ENCODE results near the gene ZNF835.

ZNF835 gene

DNA sequence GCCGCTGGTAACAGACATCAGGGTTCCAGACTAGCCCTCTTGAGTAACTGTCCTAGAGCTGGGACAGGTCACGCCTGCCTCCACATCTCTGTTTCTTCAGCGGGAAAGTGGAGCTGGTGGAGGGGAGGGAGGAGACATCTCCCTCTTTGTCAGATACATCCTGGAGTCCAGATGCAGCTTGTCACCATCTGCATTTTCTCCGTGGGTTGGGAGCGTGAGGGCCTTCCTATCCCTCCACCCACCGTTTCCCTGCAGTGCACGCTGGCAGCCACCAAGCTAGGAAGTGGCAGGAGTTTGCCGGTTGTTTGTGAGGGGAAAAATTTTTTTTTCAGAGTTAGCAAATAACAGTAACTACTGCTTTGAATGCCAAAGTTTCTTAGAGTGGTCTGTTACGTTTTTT lies 48.6 kb downstream of the ZNF835 start:
- Histone ChIP-seq H2BK5ac (ENCODE audit: low read depth, low read length, poor library complexity) (no peak overlapping the region), H3K4me1 (ENCODE audit: control insufficient read depth in 1 of 2, insufficient read depth in 2 of 2, low read length in 2 of 2) (no peaks in the 10 kb centered on the region), H3K4ac (ENCODE audit: low read depth, low read length) (no peak overlapping the region), H4K12ac (ENCODE audit: low read depth, low read length) (no peak overlapping the region), H3K36me3 (ENCODE audit: control insufficient read depth in 1 of 2, insufficient read depth in 2 of 2, low read length in 2 of 2) (peaks cover 29 to 35% of the 10 kb centered on the region in 2 experiments), H3K79me2 (ENCODE audit: control insufficient read depth, insufficient read depth, low read length, poor library complexity) (no peaks in the 10 kb centered on the region), H4K91ac (ENCODE audit: low read depth, low read length) (no peak overlapping the region), H2BK12ac (ENCODE audit: low read length) (no peak overlapping the region), H3K9me3 (ENCODE audit: insufficient read depth, low read depth, low read length) (peaks cover 43% of the 10 kb centered on the region), H3K4me2 (ENCODE audit: low read length) (no peak overlapping the region), H2BK120ac (ENCODE audit: insufficient read depth, low read length, poor library complexity) (no peak overlapping the region), H4K8ac (ENCODE audit: low read depth, low read length) (no peak overlapping the region), H3K18ac (ENCODE audit: low read length) (no peak overlapping the region), H3K27me3 (ENCODE audit: insufficient read depth, low read length) (no peaks in the 10 kb centered on the region), H2AFZ (ENCODE audit: insufficient read depth, low read length, poor library complexity) (no peak overlapping the region), H2AK5ac (ENCODE audit: low read length) (no peak overlapping the region), H3K9ac (ENCODE audit: low read length) (no peak overlapping the region), H3K27ac (ENCODE audit: low read depth, low read length) (no peak overlapping the region), H3K4me3 (ENCODE audit: low read depth, low read length) (no peak overlapping the region), H3K14ac (ENCODE audit: low read length) (no peak overlapping the region), H3K79me1 (ENCODE audit: low read length) (no peaks in the 10 kb centered on the region), H3K23ac (ENCODE audit: low read length) (no peak overlapping the region)
- DNase-seq: no peak
- no CpG with 5 or more reads among the region's 9 CpGs for WGBS (ENCODE audit: extremely low coverage, insufficient coverage, insufficient read length)

- peaks cover 42% of the 10 kb centered on the region for H3K9me3 ChIP-seq (ENCODE audit: insufficient read depth, low read depth, low read length)
- DNase-seq: no peak
- H2BK12ac ChIP-seq (ENCODE audit: low read length): no peak overlapping the region
- WGBS (ENCODE audit: extremely low coverage, insufficient coverage, insufficient read length): no CpG with 5 or more reads among the region's 37 CpGs
- no peak overlapping the region for H3K4ac ChIP-seq (ENCODE audit: low read depth, low read length)
- H3K27ac ChIP-seq (ENCODE audit: low read depth, low read length): no peak overlapping the region
- no peaks in the 10 kb centered on the region for H3K79me1 ChIP-seq (ENCODE audit: low read length)
- H4K12ac ChIP-seq (ENCODE audit: low read depth, low read length): no peak overlapping the region
- no peak overlapping the region for H4K91ac ChIP-seq (ENCODE audit: low read depth, low read length)
- no peak overlapping the region for H2BK5ac ChIP-seq (ENCODE audit: low read depth, low read length, poor library complexity)
- no peak overlapping the region for H2AFZ ChIP-seq (ENCODE audit: insufficient read depth, low read length, poor library complexity)
- no peak overlapping the region for H2BK120ac ChIP-seq (ENCODE audit: insufficient read depth, low read length, poor library complexity)
- no peak overlapping the region for H3K4me2 ChIP-seq (ENCODE audit: low read length)
- no peak overlapping the region for H3K14ac ChIP-seq (ENCODE audit: low read length)
- H3K4me1 ChIP-seq (ENCODE audit: control insufficient read depth in 1 of 2, insufficient read depth in 2 of 2, low read length in 2 of 2): no peaks in the 10 kb centered on the region
- H4K8ac ChIP-seq (ENCODE audit: low read depth, low read length): no peak overlapping the region
- no peak overlapping the region for H3K9ac ChIP-seq (ENCODE audit: low read length)
- H3K23ac ChIP-seq (ENCODE audit: low read length): no peak overlapping the region
- H3K18ac ChIP-seq (ENCODE audit: low read length): no peak overlapping the region
- no peak overlapping the region for H2AK5ac ChIP-seq (ENCODE audit: low read length)
- H3K36me3 ChIP-seq (ENCODE audit: control insufficient read depth in 1 of 2, insufficient read depth in 2 of 2, low read length in 2 of 2): peaks cover 33 to 41% of the 10 kb centered on the region in 2 experiments
- no peaks in the 10 kb centered on the region for H3K27me3 ChIP-seq (ENCODE audit: insufficient read depth, low read length)
- H3K79me2 ChIP-seq (ENCODE audit: control insufficient read depth, insufficient read depth, low read length, poor library complexity): no peaks in the 10 kb centered on the region
- H3K4me3 ChIP-seq (ENCODE audit: low read depth, low read length): no peak overlapping the region
Measured at GRCh38 chr19:56622374-56622773, 49.2 kb downstream of the ZNF835 start.

DNA sequence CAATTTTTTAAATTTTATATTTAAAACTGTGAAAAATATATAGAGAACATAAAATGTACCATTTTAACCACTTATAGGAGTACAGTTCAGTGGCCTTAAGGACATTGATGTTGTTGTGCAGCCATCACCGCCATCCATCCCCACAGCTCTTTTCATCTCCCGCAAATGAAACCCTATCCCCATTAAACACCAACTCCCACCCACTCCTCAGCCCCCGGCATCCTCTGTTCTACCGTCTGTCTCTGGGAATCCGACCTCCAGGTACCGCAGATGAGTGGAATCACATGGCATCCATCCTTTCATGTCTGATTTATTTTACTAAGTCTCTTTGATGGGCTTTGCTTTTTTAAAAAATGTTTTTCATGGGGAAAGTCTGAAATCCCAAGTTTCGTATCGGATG lies 52.4 kb downstream of the ZNF835 start:
- H3K23ac ChIP-seq (ENCODE audit: low read length): no peak overlapping the region
- no peak overlapping the region for H3K4me3 ChIP-seq (ENCODE audit: low read depth, low read length)
- no peaks in the 10 kb centered on the region for H3K79me2 ChIP-seq (ENCODE audit: control insufficient read depth, insufficient read depth, low read length, poor library complexity)
- no peak overlapping the region for H3K18ac ChIP-seq (ENCODE audit: low read length)
- H3K9ac ChIP-seq (ENCODE audit: low read length): no peak overlapping the region
- H4K91ac ChIP-seq (ENCODE audit: low read depth, low read length): no peak overlapping the region
- no peak overlapping the region for H4K12ac ChIP-seq (ENCODE audit: low read depth, low read length)
- no peak overlapping the region for H4K8ac ChIP-seq (ENCODE audit: low read depth, low read length)
- H3K9me3 ChIP-seq (ENCODE audit: insufficient read depth, low read depth, low read length): peaks cover 32% of the 10 kb centered on the region
- no peaks in the 10 kb centered on the region for H3K4me1 ChIP-seq (ENCODE audit: control insufficient read depth in 1 of 2, insufficient read depth in 2 of 2, low read length in 2 of 2)
- H3K79me1 ChIP-seq (ENCODE audit: low read length): no peaks in the 10 kb centered on the region
- H2AK5ac ChIP-seq (ENCODE audit: low read length): no peak overlapping the region
- no peak overlapping the region for H3K14ac ChIP-seq (ENCODE audit: low read length)
- no peak for DNase-seq
- H2BK5ac ChIP-seq (ENCODE audit: low read depth, low read length, poor library complexity): no peak overlapping the region
- H2BK120ac ChIP-seq (ENCODE audit: insufficient read depth, low read length, poor library complexity): no peak overlapping the region
- H3K4me2 ChIP-seq (ENCODE audit: low read length): no peak overlapping the region
- H3K27me3 ChIP-seq (ENCODE audit: insufficient read depth, low read length): no peaks in the 10 kb centered on the region
- H2BK12ac ChIP-seq (ENCODE audit: low read length): no peak overlapping the region
- no peak overlapping the region for H2AFZ ChIP-seq (ENCODE audit: insufficient read depth, low read length, poor library complexity)
- H3K4ac ChIP-seq (ENCODE audit: low read depth, low read length): no peak overlapping the region
- no peak overlapping the region for H3K27ac ChIP-seq (ENCODE audit: low read depth, low read length)
- peaks cover 28 to 33% of the 10 kb centered on the region in 2 experiments for H3K36me3 ChIP-seq (ENCODE audit: control insufficient read depth in 1 of 2, insufficient read depth in 2 of 2, low read length in 2 of 2)
- 100% methylated on average over 1 of the region's 8 CpGs for WGBS (ENCODE audit: extremely low coverage, insufficient coverage, insufficient read length)

DNA sequence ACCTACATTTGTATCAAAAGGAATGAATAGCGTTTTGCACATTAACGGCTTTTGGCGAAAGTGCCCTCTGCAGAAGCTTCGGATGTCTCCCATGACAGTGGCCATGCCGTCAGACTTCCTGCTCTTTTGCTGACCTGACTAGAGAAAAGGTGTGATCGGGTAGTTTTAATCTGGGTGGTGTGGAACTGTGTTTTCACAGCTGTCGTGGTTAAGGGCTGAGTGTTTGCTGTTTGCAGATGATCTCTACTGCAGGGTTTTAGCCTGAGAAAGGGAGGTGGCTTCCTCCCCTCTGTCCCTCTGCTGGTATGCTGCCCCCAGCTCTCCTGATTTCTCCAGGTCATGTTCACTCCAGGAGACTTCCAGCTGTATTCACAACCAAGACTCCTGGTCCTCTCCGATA lies 54.0 kb downstream of the ZNF835 start:
- no peaks in the 10 kb centered on the region for H3K27me3 ChIP-seq (ENCODE audit: insufficient read depth, low read length)
- no peak overlapping the region for H3K4me2 ChIP-seq (ENCODE audit: low read length)
- no peak overlapping the region for H4K12ac ChIP-seq (ENCODE audit: low read depth, low read length)
- no peak overlapping the region for H2BK12ac ChIP-seq (ENCODE audit: low read length)
- no peaks in the 10 kb centered on the region for H3K4me1 ChIP-seq (ENCODE audit: control insufficient read depth in 1 of 2, insufficient read depth in 2 of 2, low read length in 2 of 2)
- no peak for DNase-seq
- no peak overlapping the region for H3K27ac ChIP-seq (ENCODE audit: low read depth, low read length)
- H3K79me1 ChIP-seq (ENCODE audit: low read length): no peaks in the 10 kb centered on the region
- no peak overlapping the region for H2BK5ac ChIP-seq (ENCODE audit: low read depth, low read length, poor library complexity)
- H3K14ac ChIP-seq (ENCODE audit: low read length): no peak overlapping the region
- no peak overlapping the region for H3K4me3 ChIP-seq (ENCODE audit: low read depth, low read length)
- no peak overlapping the region for H4K8ac ChIP-seq (ENCODE audit: low read depth, low read length)
- H3K23ac ChIP-seq (ENCODE audit: low read length): no peak overlapping the region
- H3K9me3 ChIP-seq (ENCODE audit: insufficient read depth, low read depth, low read length): peaks cover 32% of the 10 kb centered on the region
- no peak overlapping the region for H2BK120ac ChIP-seq (ENCODE audit: insufficient read depth, low read length, poor library complexity)
- no peaks in the 10 kb centered on the region for H3K79me2 ChIP-seq (ENCODE audit: control insufficient read depth, insufficient read depth, low read length, poor library complexity)
- no peak overlapping the region for H3K18ac ChIP-seq (ENCODE audit: low read length)
- H2AFZ ChIP-seq (ENCODE audit: insufficient read depth, low read length, poor library complexity): no peak overlapping the region
- no peak overlapping the region for H2AK5ac ChIP-seq (ENCODE audit: low read length)
- H3K36me3 ChIP-seq (ENCODE audit: control insufficient read depth in 1 of 2, insufficient read depth in 2 of 2, low read length in 2 of 2): peaks cover 26 to 33% of the 10 kb centered on the region in 2 experiments
- H3K9ac ChIP-seq (ENCODE audit: low read length): no peak overlapping the region
- no CpG with 5 or more reads among the region's 8 CpGs for WGBS (ENCODE audit: extremely low coverage, insufficient coverage, insufficient read length)
- H4K91ac ChIP-seq (ENCODE audit: low read depth, low read length): no peak overlapping the region
- H3K4ac ChIP-seq (ENCODE audit: low read depth, low read length): no peak overlapping the region

All from trophoblast cell (in vitro differentiated cells and primary cell).